WERI-Rb-1 (cell line): ENCODE results near the gene CNN2.

Experiments used
- DNase-seq: peaks from one replicate; pipeline ENCODE4 v3.0.0-alpha.2; 2020
- H3K27ac ChIP-seq: fragments of 250-450 bp; sonication (Bioruptor Pico); 2 replicates; pipeline ENCODE4 v1.5.1; 2020; ENCODE audit warnings: mild to moderate bottlenecking, moderate library complexity
- H3K27me3 ChIP-seq: fragments of 250-450 bp; sonication (Bioruptor Pico); 2 replicates; pipeline ENCODE4 v1.5.1; 2021; ENCODE audit warnings: mild to moderate bottlenecking, low read depth, moderate library complexity; ENCODE audit not compliant: insufficient read depth, severe bottlenecking
- H3K36me3 ChIP-seq: fragments of 250-450 bp; sonication (Bioruptor Pico); 2 replicates; pipeline ENCODE4 v1.5.1; 2020; ENCODE audit warnings: mild to moderate bottlenecking, moderate library complexity
- H3K4me3 ChIP-seq: 2 replicates; pipeline ENCODE4 v1.5.1; 2011; ENCODE audit warnings: low read depth, mild to moderate bottlenecking, control low read depth, low read length
- H3K9me3 ChIP-seq: fragments of 250-450 bp; sonication (Bioruptor Pico); 2 replicates; pipeline ENCODE4 v1.5.1; 2021; ENCODE audit warnings: mild to moderate bottlenecking, moderate library complexity; ENCODE audit not compliant: severe bottlenecking
- TF ChIP-seq, protein P1 (sequence below): IDR thresholded peaks from 2 replicates; pipeline ENCODE4 v1.5.1; 2011; ENCODE audit warnings: low read depth, mild to moderate bottlenecking, control low read depth, inconsistent platforms, low read length

The CNN2 gene

DNA sequence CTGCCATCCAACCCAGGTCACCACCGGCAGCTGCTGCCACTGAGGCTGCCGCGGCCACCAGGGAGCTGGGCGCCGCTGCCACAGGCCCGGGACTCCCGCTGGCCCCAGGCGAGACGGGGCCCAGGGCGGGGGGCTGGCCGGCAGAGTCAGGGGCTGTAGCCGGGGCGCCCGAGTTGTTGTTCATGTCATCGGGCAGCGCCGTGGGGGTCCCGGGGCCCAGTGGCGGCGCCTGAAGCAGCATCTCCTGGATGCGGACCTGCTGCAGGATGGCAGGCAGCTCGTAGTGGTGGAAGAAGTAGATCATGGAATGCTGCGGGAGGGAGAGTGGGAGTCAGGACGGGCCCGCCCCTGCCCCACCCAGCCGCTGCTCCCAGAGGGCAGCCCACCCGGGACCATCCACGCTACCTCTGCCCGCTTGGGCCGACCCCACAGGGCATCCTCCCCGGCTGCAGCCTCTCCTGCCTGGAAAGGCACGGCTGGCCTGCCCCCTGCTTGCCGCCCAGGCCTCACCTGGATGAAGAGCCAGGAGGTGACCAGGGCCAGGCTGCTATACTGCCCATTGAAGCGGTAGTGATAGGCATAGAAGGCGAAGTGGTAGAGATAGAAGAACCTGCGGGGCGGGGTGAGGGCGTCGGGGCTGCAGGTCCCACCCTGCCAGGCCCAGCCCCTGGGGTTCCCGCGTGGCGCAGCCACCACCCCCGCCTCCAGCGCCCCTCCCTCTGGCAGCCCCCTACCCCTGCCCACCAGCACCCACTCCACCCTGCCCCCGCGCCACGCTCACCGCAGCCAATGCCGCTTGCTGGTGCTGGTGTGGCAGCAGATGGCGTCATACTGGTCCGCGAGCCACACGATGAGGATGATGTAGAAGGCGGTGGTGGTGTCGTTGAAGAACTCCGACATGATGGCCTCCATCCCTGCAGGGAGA lies 15.6 kb upstream of the CNN2 start:
- no peak for DNase-seq
- TF ChIP-seq, protein P1, sequence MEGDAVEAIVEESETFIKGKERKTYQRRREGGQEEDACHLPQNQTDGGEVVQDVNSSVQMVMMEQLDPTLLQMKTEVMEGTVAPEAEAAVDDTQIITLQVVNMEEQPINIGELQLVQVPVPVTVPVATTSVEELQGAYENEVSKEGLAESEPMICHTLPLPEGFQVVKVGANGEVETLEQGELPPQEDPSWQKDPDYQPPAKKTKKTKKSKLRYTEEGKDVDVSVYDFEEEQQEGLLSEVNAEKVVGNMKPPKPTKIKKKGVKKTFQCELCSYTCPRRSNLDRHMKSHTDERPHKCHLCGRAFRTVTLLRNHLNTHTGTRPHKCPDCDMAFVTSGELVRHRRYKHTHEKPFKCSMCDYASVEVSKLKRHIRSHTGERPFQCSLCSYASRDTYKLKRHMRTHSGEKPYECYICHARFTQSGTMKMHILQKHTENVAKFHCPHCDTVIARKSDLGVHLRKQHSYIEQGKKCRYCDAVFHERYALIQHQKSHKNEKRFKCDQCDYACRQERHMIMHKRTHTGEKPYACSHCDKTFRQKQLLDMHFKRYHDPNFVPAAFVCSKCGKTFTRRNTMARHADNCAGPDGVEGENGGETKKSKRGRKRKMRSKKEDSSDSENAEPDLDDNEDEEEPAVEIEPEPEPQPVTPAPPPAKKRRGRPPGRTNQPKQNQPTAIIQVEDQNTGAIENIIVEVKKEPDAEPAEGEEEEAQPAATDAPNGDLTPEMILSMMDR, result no peak
- Histone ChIP-seq H3K9me3 (peaks cover 2% of the 10 kb centered on the region), H3K36me3 (peaks cover 40% of the 10 kb centered on the region), H3K4me3 (no peak overlapping the region), H3K27me3 (no peaks in the 10 kb centered on the region), H3K27ac (no peak overlapping the region)

DNA sequence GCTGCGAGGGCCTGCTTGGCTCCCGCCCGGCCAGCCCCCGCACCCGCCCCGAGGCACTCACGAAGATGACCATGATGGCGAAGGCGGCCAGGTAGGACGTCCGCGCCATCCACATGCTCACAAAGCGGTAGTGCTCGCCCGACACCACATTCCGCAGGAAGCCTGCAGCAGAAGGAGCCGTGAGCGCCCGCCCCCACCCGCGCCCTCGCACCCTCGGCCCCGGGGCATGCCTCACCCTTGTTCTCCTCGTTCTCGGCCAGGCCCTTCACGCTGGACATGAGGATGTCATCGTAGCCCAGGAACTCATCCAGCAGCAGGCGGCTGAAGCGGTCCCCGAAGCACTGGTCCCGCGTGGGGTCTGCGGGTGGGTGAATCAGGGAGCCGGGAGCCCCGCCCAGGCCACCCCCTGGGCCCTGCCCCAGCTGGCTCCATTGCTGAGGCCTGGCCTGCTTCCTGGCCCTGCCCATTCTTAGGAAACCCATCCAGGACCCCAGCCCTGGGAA lies 14.5 kb upstream of the CNN2 start:
- H3K9me3 ChIP-seq, result peaks cover 2% of the 10 kb centered on the region
- no peak overlapping the region for H3K27ac ChIP-seq
- H3K4me3 ChIP-seq, result no peak overlapping the region
- peaks cover 42% of the 10 kb centered on the region for H3K36me3 ChIP-seq
- no peak for DNase-seq
- TF ChIP-seq, protein P1, result no peak
- H3K27me3 ChIP-seq, result no peaks in the 10 kb centered on the region

DNA sequence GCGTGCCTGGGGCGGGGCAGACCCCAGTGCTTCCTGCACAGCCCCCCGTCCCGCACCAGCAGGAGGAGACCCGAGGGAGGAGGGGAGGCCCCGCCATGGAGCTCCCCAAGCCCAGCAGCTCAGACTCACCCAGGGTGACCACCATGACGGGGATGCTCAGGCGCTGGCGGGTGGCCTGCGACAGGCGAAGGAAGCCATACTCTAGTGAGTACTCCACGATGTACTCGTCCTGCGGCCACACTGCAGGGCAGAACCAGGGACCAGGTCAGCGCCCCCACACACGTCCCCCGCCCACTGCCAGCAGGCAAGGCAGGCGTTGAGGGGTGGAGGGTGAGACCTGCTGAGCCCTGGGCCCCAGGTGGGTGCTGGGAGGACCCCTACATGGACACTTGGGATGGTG lies 14.1 kb upstream of the CNN2 start:
- no peaks in the 10 kb centered on the region for H3K27me3 ChIP-seq
- no peak for DNase-seq
- H3K9me3 ChIP-seq, result peaks cover 2% of the 10 kb centered on the region
- TF ChIP-seq, protein P1, result no peak
- H3K36me3 ChIP-seq, result peaks cover 42% of the 10 kb centered on the region
- no peak overlapping the region for H3K4me3 ChIP-seq
- H3K27ac ChIP-seq, result no peak overlapping the region

- H3K27ac ChIP-seq, result no peak overlapping the region
- H3K27me3 ChIP-seq, result no peaks in the 10 kb centered on the region
- H3K36me3 ChIP-seq, result peaks cover 50% of the 10 kb centered on the region
- no peak for DNase-seq
- no peak overlapping the region for H3K4me3 ChIP-seq
- TF ChIP-seq, protein P1, result no peak
- H3K9me3 ChIP-seq, result peaks cover 2% of the 10 kb centered on the region
These were observed 13.2 kb upstream of the CNN2 start for GRCh38 chr19:1013218-1013617.

- TF ChIP-seq, protein P1, result no peak
- Histone ChIP-seq H3K9me3 (no peaks in the 10 kb centered on the region), H3K36me3 (peaks cover 56% of the 10 kb centered on the region), H3K4me3 (no peak overlapping the region), H3K27ac (no peak overlapping the region), H3K27me3 (no peaks in the 10 kb centered on the region)
- no peak for DNase-seq
These were observed 12.0 kb upstream of the CNN2 start for GRCh38 chr19:1014161-1015060.
